GM18511 (cell line): ENCODE data around the gene SLIT1.
"Not testable (repeated sequence)": the region's sequence is repeated elsewhere in the genome, so short reads cannot be mapped to it uniquely, and the experiment has no call there.

Source experiments
- ATAC-seq: cut with Tn5 transposase; IDR thresholded peaks from one replicate; pipeline ENCODE4 v1.9.1; 2021; ENCODE audit warnings: mild to moderate bottlenecking, moderate library complexity; ENCODE audit not compliant: unreplicated experiment

Gene SLIT1

GRCh38 chr10:97049670-97050069 lies 136.1 kb downstream of the SLIT1 start:
- no peak for ATAC-seq

GRCh38 chr10:97048649-97049427 lies 136.9 kb downstream of the SLIT1 start:
- ATAC-seq = no peak

- ATAC-seq = no peak
Measured at GRCh38 chr10:97047788-97048187, 138.0 kb downstream of the SLIT1 start.

GRCh38 chr10:97047083-97047736 lies 138.5 kb downstream of the SLIT1 start:
- no peak for ATAC-seq

- ATAC-seq = no peak
Measured at GRCh38 chr10:97046456-97047082, 139.2 kb downstream of the SLIT1 start.

- ATAC-seq = no peak
Measured at GRCh38 chr10:97043563-97043855, 142.2 kb downstream of the SLIT1 start.

- ATAC-seq = no peak
Measured at GRCh38 chr10:97042716-97043562, 142.8 kb downstream of the SLIT1 start.

- no peak for ATAC-seq
Measured at GRCh38 chr10:97042081-97042480, 143.7 kb downstream of the SLIT1 start.

GRCh38 chr10:97040706-97041105 lies 145.1 kb downstream of the SLIT1 start:
- no peak for ATAC-seq

- no peak for ATAC-seq
Measured at GRCh38 chr10:97040248-97040584, 145.5 kb downstream of the SLIT1 start.

- ATAC-seq = no peak
Measured at GRCh38 chr10:97039538-97040247, 146.1 kb downstream of the SLIT1 start.

- no peak for ATAC-seq
Measured at GRCh38 chr10:97038688-97039087, 147.1 kb downstream of the SLIT1 start.

GRCh38 chr10:97037365-97038361 lies 148.1 kb downstream of the SLIT1 start:
- ATAC-seq = peak; percentile 89

- no peak for ATAC-seq
Measured at GRCh38 chr10:97034958-97035769, 150.6 kb downstream of the SLIT1 start.

- ATAC-seq = no peak
Measured at GRCh38 chr10:97034301-97034700, 151.5 kb downstream of the SLIT1 start.

- ATAC-seq = not testable (repeated sequence)
Measured at GRCh38 chr10:97033841-97034240, 151.9 kb downstream of the SLIT1 start.

GRCh38 chr10:97032624-97033023 lies 153.1 kb downstream of the SLIT1 start:
- ATAC-seq = no peak

GRCh38 chr10:97031459-97031858 lies 154.3 kb downstream of the SLIT1 start:
- no peak for ATAC-seq

- no peak for ATAC-seq
Measured at GRCh38 chr10:97030894-97031293, 154.9 kb downstream of the SLIT1 start.
